MM.1S (cell line): Measurements from ENCODE around the gene MBOAT1.

Experiments
- DNase-seq: peaks from one replicate; pipeline ENCODE4 v3.0.0-alpha.2; 2015
- H2AFZ ChIP-seq: fragments of 300-600 bp; sonication (generic); 2 replicates; pipeline ENCODE4 v1.6.0; 2016; ENCODE audit warnings: antibody characterized with exemption, low read length
- H3F3A ChIP-seq: fragments of 300-600 bp; sonication (generic); 2 replicates; pipeline ENCODE4 v1.6.1; 2016; ENCODE audit warnings: mild to moderate bottlenecking, antibody characterized with exemption, low read length, moderate library complexity, mixed read lengths; ENCODE audit not compliant: insufficient read depth
- H3K27ac ChIP-seq: fragments of 300-600 bp; sonication (generic); 2 replicates; pipeline ENCODE4 v1.5.1; 2016; ENCODE audit warnings: mild to moderate bottlenecking, low read length
- H3K27me3 ChIP-seq: fragments of 300-600 bp; sonication (generic); replicated peaks from 2 replicates; pipeline ENCODE4 v1.6.0; 2016; ENCODE audit warnings: low read length; ENCODE audit not compliant: insufficient read depth
- H3K36me3 ChIP-seq: fragments of 300-600 bp; sonication (generic); replicated peaks from 2 replicates; pipeline ENCODE4 v1.6.1; 2016; ENCODE audit warnings: mild to moderate bottlenecking, low read length, mixed read lengths; ENCODE audit not compliant: insufficient read depth
- H3K4me1 ChIP-seq: fragments of 300-600 bp; sonication (generic); 2 replicates; pipeline ENCODE4 v1.6.1; 2016; ENCODE audit warnings: low read length, mixed read lengths
- H3K4me2 ChIP-seq: fragments of 300-600 bp; sonication (generic); 2 replicates; pipeline ENCODE4 v1.6.0; 2016; ENCODE audit warnings: low read depth, low read length
- H3K4me3 ChIP-seq: fragments of 300-600 bp; sonication (generic); 2 replicates; pipeline ENCODE4 v1.5.1; 2016; ENCODE audit warnings: low read length, mixed read lengths
- H3K79me2 ChIP-seq: fragments of 300-600 bp; sonication (generic); 2 replicates; pipeline ENCODE4 v1.6.1; 2016; ENCODE audit warnings: mixed run types, low read length, mixed read lengths
- H3K9ac ChIP-seq: fragments of 300-600 bp; sonication (generic); 2 replicates; pipeline ENCODE4 v1.6.1; 2016; ENCODE audit warnings: low read length, mixed read lengths
- H3K9me2 ChIP-seq: fragments of 300-600 bp; sonication (generic); replicated peaks from 2 replicates; pipeline ENCODE4 v1.6.1; 2016; ENCODE audit warnings: mild to moderate bottlenecking, low read length, mixed read lengths; ENCODE audit not compliant: insufficient read depth
- H3K9me3 ChIP-seq: fragments of 300-600 bp; sonication (generic); replicated peaks from 2 replicates; pipeline ENCODE4 v1.6.1; 2016; ENCODE audit warnings: mild to moderate bottlenecking, low read length, mixed read lengths; ENCODE audit not compliant: insufficient read depth
- H4K20me1 ChIP-seq: fragments of 300-600 bp; sonication (generic); 2 replicates; pipeline ENCODE4 v1.6.1; 2016; ENCODE audit warnings: mild to moderate bottlenecking, low read length, moderate library complexity, mixed read lengths; ENCODE audit not compliant: insufficient read depth
- EZH2 ChIP-seq: fragments of 300-600 bp; sonication (generic); optimal IDR thresholded peaks from 2 replicates; pipeline ENCODE3; 2017; ENCODE audit warnings: low read depth, mild to moderate bottlenecking, antibody characterized with exemption, low read length, mixed read lengths
- EZH2phosphoT487 ChIP-seq: fragments of 300-600 bp; sonication (generic); IDR thresholded peaks from 2 replicates; pipeline ENCODE4 v1.6.1; 2018; ENCODE audit warnings: antibody characterized with exemption, low read length
- TF ChIP-seq, protein P1 (sequence below): fragments of 300-600 bp; sonication (generic); IDR thresholded peaks from 2 replicates; pipeline ENCODE4 v1.5.1; 2016; ENCODE audit warnings: antibody characterized with exemption, low read length, mixed read lengths

MBOAT1 gene

DNA sequence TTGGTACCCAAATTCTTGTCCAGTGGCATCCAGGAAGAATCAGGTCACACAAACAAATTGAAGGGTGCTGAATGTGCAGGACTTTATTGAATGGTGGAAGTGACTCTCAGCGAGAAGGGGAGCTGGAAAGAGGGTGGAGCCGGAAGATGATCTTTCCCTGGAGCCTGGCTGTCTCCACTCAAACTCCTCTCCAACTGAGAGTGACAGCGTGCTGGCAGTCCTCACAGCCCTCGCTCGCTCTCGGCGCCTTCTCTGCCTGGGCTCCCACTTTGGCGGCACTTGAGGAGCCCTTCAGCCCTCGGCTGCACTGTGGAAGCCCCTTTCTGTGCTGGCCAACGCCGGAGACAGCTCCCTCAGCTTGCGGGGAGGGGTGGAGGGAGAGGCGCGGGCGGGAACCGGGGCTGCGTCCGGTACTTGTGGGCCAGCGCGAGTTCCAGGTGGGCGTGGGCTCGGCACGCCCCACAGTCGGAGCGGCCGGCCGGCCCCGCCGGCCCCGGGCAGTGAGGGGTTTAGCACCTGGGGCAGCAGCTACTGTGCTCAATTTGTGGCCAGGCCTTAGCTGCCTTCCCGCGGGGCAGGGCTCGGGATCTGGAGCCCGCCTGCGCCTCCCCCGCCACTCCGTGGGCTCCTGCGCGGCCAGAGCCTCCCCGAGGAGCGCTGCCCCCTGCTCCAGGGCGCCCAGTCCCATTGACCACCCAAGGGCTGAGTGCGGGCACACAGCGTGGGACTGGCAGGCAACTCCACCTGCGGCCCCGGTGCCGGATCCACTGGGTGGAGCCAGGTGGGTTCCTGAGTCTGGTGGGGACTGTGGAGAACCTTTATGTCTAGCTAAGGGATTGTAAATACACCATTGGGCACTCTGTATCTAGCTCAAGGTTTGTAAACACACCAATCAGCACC is 26.7 kb upstream of the MBOAT1 start:
- H3K9ac ChIP-seq: no peak overlapping the region
- TF ChIP-seq, protein P1, sequence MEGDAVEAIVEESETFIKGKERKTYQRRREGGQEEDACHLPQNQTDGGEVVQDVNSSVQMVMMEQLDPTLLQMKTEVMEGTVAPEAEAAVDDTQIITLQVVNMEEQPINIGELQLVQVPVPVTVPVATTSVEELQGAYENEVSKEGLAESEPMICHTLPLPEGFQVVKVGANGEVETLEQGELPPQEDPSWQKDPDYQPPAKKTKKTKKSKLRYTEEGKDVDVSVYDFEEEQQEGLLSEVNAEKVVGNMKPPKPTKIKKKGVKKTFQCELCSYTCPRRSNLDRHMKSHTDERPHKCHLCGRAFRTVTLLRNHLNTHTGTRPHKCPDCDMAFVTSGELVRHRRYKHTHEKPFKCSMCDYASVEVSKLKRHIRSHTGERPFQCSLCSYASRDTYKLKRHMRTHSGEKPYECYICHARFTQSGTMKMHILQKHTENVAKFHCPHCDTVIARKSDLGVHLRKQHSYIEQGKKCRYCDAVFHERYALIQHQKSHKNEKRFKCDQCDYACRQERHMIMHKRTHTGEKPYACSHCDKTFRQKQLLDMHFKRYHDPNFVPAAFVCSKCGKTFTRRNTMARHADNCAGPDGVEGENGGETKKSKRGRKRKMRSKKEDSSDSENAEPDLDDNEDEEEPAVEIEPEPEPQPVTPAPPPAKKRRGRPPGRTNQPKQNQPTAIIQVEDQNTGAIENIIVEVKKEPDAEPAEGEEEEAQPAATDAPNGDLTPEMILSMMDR: no peak
- no peak for TF ChIP-seq EZH2phosphoT487
- no peak for TF ChIP-seq EZH2
- H3K9me3 ChIP-seq: no peaks in the 10 kb centered on the region
- H3K27ac ChIP-seq: no peak overlapping the region
- H2AFZ ChIP-seq: no peak overlapping the region
- H3K4me3 ChIP-seq: no peak overlapping the region
- H3K79me2 ChIP-seq: no peaks in the 10 kb centered on the region
- H3F3A ChIP-seq: no peaks in the 10 kb centered on the region
- H4K20me1 ChIP-seq: no peaks in the 10 kb centered on the region
- H3K4me2 ChIP-seq: no peak overlapping the region
- no peaks in the 10 kb centered on the region for H3K36me3 ChIP-seq
- DNase-seq: no peak
- no peaks in the 10 kb centered on the region for H3K4me1 ChIP-seq
- no peaks in the 10 kb centered on the region for H3K27me3 ChIP-seq
- H3K9me2 ChIP-seq: no peaks in the 10 kb centered on the region

DNA sequence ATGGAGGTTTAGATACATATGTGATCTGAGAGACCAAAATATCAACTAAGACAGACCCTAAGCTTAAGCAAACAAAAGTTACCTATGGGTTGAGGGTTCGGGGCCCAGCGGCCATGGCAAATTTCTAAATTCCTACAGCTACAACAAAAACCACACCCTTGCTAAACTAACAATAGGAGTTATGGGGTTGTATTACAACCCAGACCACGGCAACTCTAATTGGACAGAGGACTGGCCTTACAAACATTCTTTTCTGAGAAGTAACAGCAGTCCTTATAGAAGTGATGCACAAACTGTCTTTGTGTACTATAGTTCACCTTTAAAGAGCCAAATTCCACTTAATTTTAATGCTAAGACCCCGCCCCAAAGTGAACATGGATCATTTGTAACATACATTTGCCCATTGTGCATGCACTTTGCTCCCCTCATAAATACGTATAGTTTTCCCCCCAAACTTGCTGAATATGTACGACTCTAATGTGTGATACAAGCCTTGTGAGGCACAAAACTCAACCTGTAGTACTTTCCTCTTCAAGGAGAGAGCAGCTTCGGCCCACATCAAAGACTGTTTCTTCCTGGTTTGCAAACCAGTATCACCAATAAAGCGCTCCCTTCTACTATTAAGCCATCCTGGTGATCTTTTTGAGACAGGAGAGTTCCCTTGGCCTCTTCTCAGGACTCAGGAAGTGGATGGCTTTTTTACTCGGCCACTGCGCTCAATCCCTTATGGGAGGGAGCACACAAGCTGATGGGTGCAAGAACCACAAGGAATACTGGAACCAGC is 25.6 kb upstream of the MBOAT1 start:
- no peaks in the 10 kb centered on the region for H3K79me2 ChIP-seq
- no peaks in the 10 kb centered on the region for H3F3A ChIP-seq
- no peaks in the 10 kb centered on the region for H4K20me1 ChIP-seq
- no peak overlapping the region for H3K4me3 ChIP-seq
- H3K4me2 ChIP-seq: no peak overlapping the region
- H3K9me3 ChIP-seq: no peaks in the 10 kb centered on the region
- TF ChIP-seq EZH2phosphoT487 (no peak), EZH2 (no peak)
- TF ChIP-seq, protein P1: no peak
- DNase-seq: no peak
- no peaks in the 10 kb centered on the region for H3K4me1 ChIP-seq
- H3K27ac ChIP-seq: no peak overlapping the region
- H3K9me2 ChIP-seq: no peaks in the 10 kb centered on the region
- no peaks in the 10 kb centered on the region for H3K36me3 ChIP-seq
- no peaks in the 10 kb centered on the region for H3K27me3 ChIP-seq
- no peak overlapping the region for H2AFZ ChIP-seq
- no peak overlapping the region for H3K9ac ChIP-seq

DNA sequence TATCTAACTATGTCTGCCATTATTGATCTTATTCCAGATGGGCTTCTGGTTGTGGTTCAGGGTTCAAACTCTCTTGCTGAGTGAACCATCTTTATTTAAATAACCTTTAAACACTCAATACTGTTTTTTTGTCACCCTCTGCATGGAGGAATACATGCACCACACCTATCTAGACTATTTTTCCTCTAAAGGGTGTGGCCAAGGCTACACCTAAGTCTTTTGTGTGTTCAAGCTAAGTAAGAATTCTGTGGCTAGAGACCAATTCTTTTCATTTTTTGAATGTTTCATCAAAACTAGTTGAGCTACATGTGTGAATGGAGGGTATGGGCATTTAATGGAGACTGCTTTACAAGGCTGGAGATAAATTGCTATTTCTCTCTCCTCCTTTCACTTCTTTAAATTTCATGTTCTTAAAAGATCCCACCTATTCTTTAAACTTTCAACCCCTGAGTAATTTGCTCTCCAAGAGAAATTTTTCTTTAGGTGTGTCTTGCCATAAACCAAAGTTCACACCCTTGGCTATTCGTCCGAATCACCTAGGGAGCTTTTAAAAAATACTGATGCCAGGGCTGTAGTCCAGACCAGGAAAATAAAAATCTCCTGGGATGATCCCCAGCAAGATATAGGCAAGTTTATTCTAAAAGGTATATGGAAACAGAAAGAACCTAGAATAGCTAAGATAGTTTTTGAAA is 24.8 kb upstream of the MBOAT1 start:
- Histone ChIP-seq H3K9me3 (no peaks in the 10 kb centered on the region), H3K27me3 (no peaks in the 10 kb centered on the region), H2AFZ (no peak overlapping the region), H3K36me3 (no peaks in the 10 kb centered on the region), H4K20me1 (no peaks in the 10 kb centered on the region), H3K4me1 (no peaks in the 10 kb centered on the region), H3K27ac (no peak overlapping the region), H3K79me2 (no peaks in the 10 kb centered on the region), H3F3A (no peaks in the 10 kb centered on the region), H3K9me2 (no peaks in the 10 kb centered on the region), H3K9ac (no peak overlapping the region), H3K4me3 (no peak overlapping the region), H3K4me2 (no peak overlapping the region)
- DNase-seq: no peak
- no peak for TF ChIP-seq EZH2
- TF ChIP-seq, protein P1: no peak
- TF ChIP-seq EZH2phosphoT487: no peak
